ENCODE results near the gene EEFSEC.
A peak's percentile ranks its signal among the peaks of the same experiment; 100 is the strongest.

The EEFSEC gene

GRCh38 chr3:128383316-128384235 lies 230.3 kb downstream of the EEFSEC start:
- no peak overlapping the region for H3K4me3 ChIP-seq (ENCODE audit: low read depth, low read length)
- TF ChIP-seq POLR2A (IDR thresholded peaks at IDR 0.05; ENCODE audit: extremely low read depth, insufficient read length), result no peak
- no peak for TF ChIP-seq CTCF (IDR thresholded peaks at IDR 0.05; ENCODE audit: low read depth, low read length)
- TF ChIP-seq MYC (IDR thresholded peaks at IDR 0.05; ENCODE audit: low read depth, low read length), result no peak
- TF ChIP-seq, protein P1, sequence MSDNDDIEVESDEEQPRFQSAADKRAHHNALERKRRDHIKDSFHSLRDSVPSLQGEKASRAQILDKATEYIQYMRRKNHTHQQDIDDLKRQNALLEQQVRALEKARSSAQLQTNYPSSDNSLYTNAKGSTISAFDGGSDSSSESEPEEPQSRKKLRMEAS (IDR thresholded peaks at IDR 0.05; ENCODE audit: low read depth, low read length), result no peak

DNA sequence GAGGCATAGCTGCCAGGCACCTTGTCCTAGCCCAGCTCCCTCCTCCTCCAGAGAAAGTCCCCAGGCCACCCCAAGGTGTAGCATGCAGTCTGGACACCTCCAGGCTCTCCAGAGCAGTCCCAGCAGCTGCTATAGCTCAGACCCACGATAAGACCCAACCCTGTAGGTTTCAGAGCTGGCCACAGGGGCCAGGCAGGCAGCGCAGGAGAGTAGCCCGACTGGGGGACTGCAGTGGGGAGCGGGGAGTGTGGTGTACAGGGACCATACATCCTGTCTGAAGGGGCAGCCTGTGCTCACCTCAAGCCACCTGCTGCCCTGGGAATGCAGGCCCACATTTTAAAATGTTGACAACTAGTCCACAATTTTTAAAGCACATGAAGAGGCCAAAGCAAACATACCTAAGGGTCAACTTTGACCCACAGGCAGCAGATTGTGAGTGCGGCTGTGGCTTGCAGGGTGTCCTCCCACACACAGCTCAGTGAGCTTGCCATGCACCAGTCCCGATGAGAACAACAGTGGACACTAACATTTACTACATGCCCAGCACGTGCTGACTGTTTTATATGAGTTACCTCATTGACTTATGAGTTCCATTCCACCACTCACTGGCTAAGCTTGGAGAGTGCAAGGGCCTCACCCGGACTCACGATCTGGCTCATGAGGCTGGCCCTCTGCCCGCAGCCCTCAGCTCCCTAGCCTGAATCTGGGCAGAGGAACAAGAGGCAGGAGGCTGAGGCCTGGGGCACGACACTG lies 232.0 kb downstream of the EEFSEC start:
- TF ChIP-seq, protein P1 (IDR thresholded peaks at IDR 0.05; ENCODE audit: low read depth, low read length), result no peak
- TF ChIP-seq POLR2A (IDR thresholded peaks at IDR 0.05; ENCODE audit: extremely low read depth, insufficient read length), result no peak
- no peak for TF ChIP-seq CTCF (IDR thresholded peaks at IDR 0.05; ENCODE audit: low read depth, low read length)
- no peak for TF ChIP-seq MYC (IDR thresholded peaks at IDR 0.05; ENCODE audit: low read depth, low read length)
- DNase-seq (ENCODE audit: low read depth), result no peak
- H3K4me3 ChIP-seq (ENCODE audit: low read depth, low read length), result no peak overlapping the region

More at GRCh38 chr3:128383316-128384235, 230.3 kb downstream of the EEFSEC start:
- DNase-seq (ENCODE audit: low read depth), result peak; percentile 49

GRCh38 chr3:128388932-128389331 lies 235.7 kb downstream of the EEFSEC start:
- H3K4me3 ChIP-seq (ENCODE audit: low read depth, low read length), result no peak overlapping the region
- no peak for DNase-seq (ENCODE audit: low read depth)
- TF ChIP-seq, protein P1 (IDR thresholded peaks at IDR 0.05; ENCODE audit: low read depth, low read length), result no peak
- TF ChIP-seq POLR2A (IDR thresholded peaks at IDR 0.05; ENCODE audit: extremely low read depth, insufficient read length), result no peak
- no peak for TF ChIP-seq CTCF (IDR thresholded peaks at IDR 0.05; ENCODE audit: low read depth, low read length)
- TF ChIP-seq MYC (IDR thresholded peaks at IDR 0.05; ENCODE audit: low read depth, low read length), result no peak

DNA sequence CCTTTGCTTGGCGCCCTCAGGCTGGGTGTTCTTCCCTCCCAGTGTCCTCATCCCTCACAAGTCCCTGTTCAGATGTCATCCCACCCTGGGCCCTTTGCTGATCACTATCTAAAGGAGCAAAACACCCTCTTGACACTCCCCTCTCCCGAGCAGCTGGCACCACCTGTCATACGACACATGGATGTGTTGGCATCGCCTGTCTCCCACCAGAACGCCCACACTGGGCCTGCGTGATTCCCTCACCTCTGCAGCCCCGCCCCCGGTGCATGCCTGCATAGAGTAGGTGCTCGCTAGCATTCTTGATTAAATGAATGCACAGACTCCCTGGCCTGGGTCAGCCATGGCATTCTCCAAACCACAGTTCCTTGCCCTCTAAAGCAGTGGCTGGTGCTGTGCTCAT lies 237.6 kb downstream of the EEFSEC start:
- no peak for TF ChIP-seq POLR2A (IDR thresholded peaks at IDR 0.05; ENCODE audit: extremely low read depth, insufficient read length)
- TF ChIP-seq MYC (IDR thresholded peaks at IDR 0.05; ENCODE audit: low read depth, low read length), result no peak
- TF ChIP-seq CTCF (IDR thresholded peaks at IDR 0.05; ENCODE audit: low read depth, low read length), result no peak
- no peak overlapping the region for H3K4me3 ChIP-seq (ENCODE audit: low read depth, low read length)
- DNase-seq (ENCODE audit: low read depth), result no peak

DNA sequence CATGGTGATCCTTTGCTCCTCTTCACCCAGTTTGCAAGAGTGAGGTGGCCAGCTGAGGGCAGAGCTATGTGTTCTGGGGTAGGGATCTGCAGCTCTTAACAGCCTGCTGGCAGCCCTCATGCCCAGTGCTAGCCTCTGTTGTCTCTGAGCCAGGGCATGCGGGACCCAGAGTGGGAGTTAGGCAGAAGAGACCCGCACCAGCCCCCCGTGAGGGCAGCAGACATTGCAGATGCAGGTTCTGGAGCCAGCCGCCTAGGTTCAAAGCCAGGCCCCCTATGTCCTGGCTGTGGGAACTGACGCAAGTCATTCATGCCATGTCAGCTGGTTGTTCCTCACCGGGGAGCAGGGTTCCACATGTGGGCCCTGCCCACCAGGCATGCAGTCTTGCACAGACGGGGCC lies 238.7 kb downstream of the EEFSEC start:
- DNase-seq (ENCODE audit: low read depth), result no peak
- H3K4me3 ChIP-seq (ENCODE audit: low read depth, low read length), result no peak overlapping the region
- TF ChIP-seq, protein P1 (IDR thresholded peaks at IDR 0.05; ENCODE audit: low read depth, low read length), result no peak

Data from NB4 (cell line).